Measurements from ENCODE around the gene CIZ1. TPM values are rescaled to one million over a fixed set of nuclear protein-coding genes. Genes with fewer than 3 reads are reported as not detected.
"Not testable (repeated sequence)": the region's sequence is repeated elsewhere in the genome, so short reads cannot be mapped to it uniquely, and the experiment has no call there.

CIZ1 gene
- total RNA-seq, 2 donors from 2014 or later = 97.5 to 97.7 TPM

- Histone ChIP-seq H3K27ac (no peak overlapping the region), H3K4me1 (peaks cover 9% of the 10 kb centered on the region), H3K9me3 (no peaks in the 10 kb centered on the region), H3K36me3 (no peaks in the 10 kb centered on the region), H3K9ac (ENCODE audit: low read depth in 2 of 2, low read length in 2 of 2) (no peak overlapping the region), H3K27me3 (no peaks in the 10 kb centered on the region), H3K4me3 (no peak overlapping the region)
- TF ChIP-seq CTCF (IDR thresholded peaks at IDR 0.05) = no peak
- intact Hi-C loops (cut with DNase I) = loop anchor here (10.0 kb wide), 1 partner anchor 157 kb away; the partner anchor contains the start of gene SLC27A4
- DNase-seq = no peak
Observed at GRCh38 chr9:128187361-128187760, 4.0 kb downstream of the CIZ1 start.

DNA sequence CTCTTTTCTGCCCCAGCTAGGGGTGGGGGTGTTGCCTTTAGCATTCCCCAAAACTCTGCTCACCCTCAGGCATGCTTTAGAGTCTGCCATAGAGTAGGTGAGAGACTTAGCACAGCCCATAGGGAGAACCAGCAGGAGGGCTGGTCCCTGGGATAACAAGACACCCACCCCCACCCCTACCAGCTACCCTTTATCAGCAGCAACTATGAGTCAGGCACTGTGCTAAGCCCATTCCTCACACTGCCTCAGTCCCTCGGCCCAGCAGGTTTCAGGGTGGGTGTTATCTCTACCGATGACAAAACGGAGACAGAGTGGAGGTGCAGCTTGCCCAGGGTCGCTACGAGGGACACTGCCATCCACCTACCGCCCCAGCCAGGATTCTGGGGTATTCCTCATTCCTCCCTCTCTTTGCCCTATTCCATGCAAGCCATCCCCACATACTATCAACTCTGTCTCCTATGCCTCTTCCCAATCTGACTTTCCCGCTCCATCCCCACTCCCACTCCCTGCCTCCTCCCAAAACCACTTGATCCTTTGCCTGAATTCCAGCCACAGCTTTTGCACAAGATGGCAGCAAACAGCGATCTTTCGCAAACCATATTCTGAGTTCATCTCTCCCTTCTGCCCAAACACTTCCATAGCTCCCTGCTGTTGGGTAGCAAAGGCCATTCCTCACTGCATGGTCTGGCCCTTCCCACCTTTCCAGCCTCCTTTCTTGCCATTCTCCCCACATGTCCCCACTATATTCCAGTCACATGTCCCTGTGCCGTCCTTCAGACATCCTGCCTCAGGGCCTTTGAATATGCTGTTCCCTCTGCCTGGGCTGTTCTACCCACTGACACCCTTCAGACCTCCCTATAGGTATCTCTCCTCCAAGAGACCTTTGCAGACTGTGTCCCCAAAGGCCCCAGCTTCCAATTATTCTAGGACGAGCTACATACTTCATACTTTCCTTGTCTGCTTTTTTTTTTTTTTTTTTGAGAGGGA is 5.1 kb downstream of the CIZ1 start:
- intact Hi-C loops (cut with DNase I) = loop anchor here (10.0 kb wide), 1 partner anchor 159 kb away; the partner anchor contains the start of gene SLC27A4
- Histone ChIP-seq H3K27me3 (no peaks in the 10 kb centered on the region), H3K9ac (ENCODE audit: low read depth in 2 of 2, low read length in 2 of 2) (no peak overlapping the region), H3K27ac (no peak overlapping the region), H3K9me3 (no peaks in the 10 kb centered on the region), H3K4me1 (peaks cover 9% of the 10 kb centered on the region), H3K4me3 (no peak overlapping the region), H3K36me3 (no peaks in the 10 kb centered on the region)
- no peak for DNase-seq
- no peak for TF ChIP-seq CTCF (IDR thresholded peaks at IDR 0.05)

GRCh38 chr9:128182893-128183588 is 8.3 kb downstream of the CIZ1 start:
- no peak for TF ChIP-seq CTCF (IDR thresholded peaks at IDR 0.05)

DNA sequence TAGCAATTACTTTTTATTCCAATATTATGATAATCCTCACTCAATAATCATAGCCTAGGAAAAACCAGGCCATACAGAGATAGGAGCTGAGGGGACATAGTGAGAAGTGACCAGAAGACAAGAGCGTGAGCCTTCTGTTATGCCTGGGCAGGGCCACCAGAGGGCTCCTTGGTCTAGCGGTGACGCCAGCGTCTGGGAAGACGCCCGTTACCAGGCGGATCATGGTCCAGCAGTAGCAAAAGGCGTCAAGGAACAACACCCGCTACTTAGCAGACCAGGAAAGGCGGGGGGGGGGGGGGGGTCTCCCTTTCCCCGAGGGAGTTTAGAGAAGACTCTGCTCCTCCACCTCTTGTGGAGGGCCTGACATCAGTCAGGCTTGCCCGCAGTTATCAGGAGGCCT is 9.9 kb downstream of the CIZ1 start:
- H3K4me1 ChIP-seq = not testable (repeated sequence)
- intact Hi-C loops (cut with DNase I) = loop anchor here (10.0 kb wide), 1 partner anchor 163 kb away; the partner anchor contains the start of gene SLC27A4

More at GRCh38 chr9:128182893-128183588, 8.3 kb downstream of the CIZ1 start:
- intact Hi-C loops (cut with DNase I) = loop anchor here (10.0 kb wide), 1 partner anchor 162 kb away; the partner anchor contains the start of gene SLC27A4
- H3K36me3 ChIP-seq = peaks cover 13% of the 10 kb centered on the region
- H3K4me1 ChIP-seq = no peaks in the 10 kb centered on the region
- H3K27me3 ChIP-seq = no peaks in the 10 kb centered on the region
- H3K4me3 ChIP-seq = no peak overlapping the region
- H3K27ac ChIP-seq = no peak overlapping the region
- DNase-seq = no peak
- H3K9ac ChIP-seq (ENCODE audit: low read depth in 2 of 2, low read length in 2 of 2) = no peak overlapping the region
- H3K9me3 ChIP-seq = no peaks in the 10 kb centered on the region

More for the DNA sequence above, 9.9 kb downstream of the CIZ1 start:
- not testable (repeated sequence) for H3K27me3 ChIP-seq; H3K9ac ChIP-seq (ENCODE audit: low read depth in 2 of 2, low read length in 2 of 2); H3K9me3 ChIP-seq; H3K27ac ChIP-seq; H3K4me3 ChIP-seq
- peak; percentile 21 for TF ChIP-seq CTCF (IDR thresholded peaks at IDR 0.05)
- H3K36me3 ChIP-seq = peaks cover 14% of the 10 kb centered on the region
- peak; percentile 44 for DNase-seq
